ENCODE results near the gene TMEM117. TPM values are rescaled to one million over a fixed set of nuclear protein-coding genes. Genes with fewer than 3 reads are reported as not detected.
"Not testable (repeated sequence)": the region's sequence is repeated elsewhere in the genome, so short reads cannot be mapped to it uniquely, and the experiment has no call there.

Gene TMEM117
- total RNA-seq, 2 experiments from 2014 or later, result 0.50 to 0.63 TPM

DNA sequence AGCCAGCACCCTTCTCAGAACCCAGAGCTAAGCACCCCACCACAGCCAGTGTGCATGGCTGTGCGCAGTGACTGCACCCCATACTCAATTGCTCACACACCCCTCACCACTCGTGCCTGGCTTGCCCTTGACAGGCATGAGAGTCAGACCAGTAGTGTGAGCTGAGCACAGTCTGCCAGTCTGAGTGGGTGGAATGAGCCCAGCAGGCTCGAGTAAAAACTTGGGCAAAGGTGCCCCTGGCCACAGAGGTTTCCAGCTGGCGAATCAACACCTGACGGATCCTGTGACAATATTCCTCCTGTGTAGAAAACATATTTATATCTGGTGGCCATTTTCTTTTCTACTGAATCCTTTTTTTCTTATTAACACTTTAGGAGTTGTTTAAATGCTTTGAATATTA is 202.5 kb downstream of the TMEM117 start:
- CTCF ChIA-PET, result no interaction called here
- Mint-ChIP-seq H3K4me3 (no peak overlapping the region), H3K9me3 (ENCODE audit: low read depth) (no peaks in the 10 kb centered on the region), H3K4me1 (no peaks in the 10 kb centered on the region), H3K27ac (no peak overlapping the region), H3K36me3 (no peaks in the 10 kb centered on the region), H3K27me3 (no peaks in the 10 kb centered on the region)
- no peak for ATAC-seq
- DNase-seq, result no peak

- CTCF ChIA-PET, result interaction anchor here (1.1 kb wide), 1 partner anchor 15 kb away, joined by 3 read pairs; no protein-coding TSS in a partner anchor
- ATAC-seq; H3K4me3 Mint-ChIP-seq; H3K27ac Mint-ChIP-seq; H3K27me3 Mint-ChIP-seq; H3K4me1 Mint-ChIP-seq; H3K36me3 Mint-ChIP-seq; H3K9me3 Mint-ChIP-seq (ENCODE audit: low read depth); DNase-seq: not testable (repeated sequence)
Measured at GRCh38 chr12:44044491-44044890, 208.6 kb downstream of the TMEM117 start.

- H3K4me1 Mint-ChIP-seq, result no peaks in the 10 kb centered on the region
- ATAC-seq (no peak), DNase-seq (no peak)
- no peaks in the 10 kb centered on the region for H3K36me3 Mint-ChIP-seq
- H3K27me3 Mint-ChIP-seq, result no peaks in the 10 kb centered on the region
- no peak overlapping the region for H3K27ac Mint-ChIP-seq
- CTCF ChIA-PET, result no interaction called here
- H3K9me3 Mint-ChIP-seq (ENCODE audit: low read depth), result peaks cover 3% of the 10 kb centered on the region
- no peak overlapping the region for H3K4me3 Mint-ChIP-seq
Measured at GRCh38 chr12:44046732-44047417, 211.0 kb downstream of the TMEM117 start.

GRCh38 chr12:44052554-44052953 is 216.7 kb downstream of the TMEM117 start:
- Mint-ChIP-seq H3K4me1 (no peaks in the 10 kb centered on the region), H3K36me3 (no peaks in the 10 kb centered on the region), H3K27ac (no peak overlapping the region), H3K9me3 (ENCODE audit: low read depth) (no peaks in the 10 kb centered on the region), H3K27me3 (no peaks in the 10 kb centered on the region), H3K4me3 (no peak overlapping the region)
- DNase-seq (no peak), ATAC-seq (no peak)
- CTCF ChIA-PET, result no interaction called here

DNA sequence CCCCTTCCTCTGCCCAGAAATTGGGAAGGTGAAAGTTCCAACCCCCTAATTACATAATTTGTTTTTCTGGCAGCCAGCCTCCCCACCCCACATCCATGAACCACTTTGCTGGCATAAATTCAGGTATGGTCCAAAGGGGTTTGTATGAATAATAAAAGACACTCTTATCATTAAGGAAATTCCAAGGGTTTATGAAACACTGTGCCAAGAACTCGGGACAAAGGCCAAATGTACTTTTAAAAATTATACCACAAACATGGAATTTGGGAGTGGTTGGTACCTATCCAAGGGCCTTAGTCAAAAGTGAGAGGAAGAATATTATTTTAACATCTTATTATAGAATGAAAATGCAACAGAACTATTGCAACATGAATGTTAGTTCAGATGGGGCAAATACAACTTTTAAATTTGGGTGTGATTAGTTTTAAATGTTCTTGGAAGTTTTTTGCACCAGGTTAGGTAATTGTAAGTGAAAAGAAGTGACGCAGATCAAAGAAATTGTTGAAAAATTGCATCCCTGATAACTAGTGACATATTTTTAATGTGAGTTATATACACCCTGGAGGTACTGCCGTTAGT is 217.8 kb downstream of the TMEM117 start:
- Mint-ChIP-seq H3K27me3 (no peaks in the 10 kb centered on the region), H3K4me1 (no peaks in the 10 kb centered on the region), H3K36me3 (no peaks in the 10 kb centered on the region), H3K27ac (no peak overlapping the region), H3K4me3 (no peak overlapping the region), H3K9me3 (ENCODE audit: low read depth) (no peaks in the 10 kb centered on the region)
- CTCF ChIA-PET, result no interaction called here
- ATAC-seq, result no peak
- DNase-seq, result no peak

- Mint-ChIP-seq H3K4me1 (no peaks in the 10 kb centered on the region), H3K27me3 (no peaks in the 10 kb centered on the region), H3K27ac (no peak overlapping the region), H3K9me3 (ENCODE audit: low read depth) (no peaks in the 10 kb centered on the region), H3K36me3 (no peaks in the 10 kb centered on the region), H3K4me3 (no peak overlapping the region)
- CTCF ChIA-PET, result no interaction called here
- DNase-seq, result no peak
- no peak for ATAC-seq
Measured at GRCh38 chr12:44054281-44054680, 218.4 kb downstream of the TMEM117 start.

GRCh38 chr12:44058366-44058765 is 222.5 kb downstream of the TMEM117 start:
- DNase-seq (no peak), ATAC-seq (no peak)
- Mint-ChIP-seq H3K4me3 (no peak overlapping the region), H3K27ac (no peak overlapping the region), H3K4me1 (no peaks in the 10 kb centered on the region), H3K27me3 (no peaks in the 10 kb centered on the region), H3K9me3 (ENCODE audit: low read depth) (no peaks in the 10 kb centered on the region), H3K36me3 (no peaks in the 10 kb centered on the region)
- CTCF ChIA-PET, result no interaction called here

DNA sequence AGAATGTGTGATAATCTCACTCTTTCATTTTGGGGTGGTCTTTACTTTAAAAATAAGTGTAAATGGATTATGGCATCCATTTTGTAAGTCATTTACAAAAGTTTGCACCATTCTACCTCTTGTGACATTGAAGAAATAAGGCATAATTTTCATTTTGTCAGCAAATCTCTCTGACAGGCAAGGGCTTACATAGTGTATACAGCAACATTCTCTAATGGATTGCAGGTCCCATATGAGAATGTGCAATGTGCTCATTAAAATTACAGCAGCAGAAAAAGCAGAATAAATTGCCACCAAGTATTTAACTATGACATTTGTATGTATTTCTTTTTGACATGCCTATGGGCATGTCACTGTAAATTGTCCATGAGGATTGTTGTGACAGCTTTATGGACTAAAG is 223.6 kb downstream of the TMEM117 start:
- Mint-ChIP-seq H3K4me3 (no peak overlapping the region), H3K9me3 (ENCODE audit: low read depth) (no peaks in the 10 kb centered on the region), H3K4me1 (no peaks in the 10 kb centered on the region), H3K36me3 (no peaks in the 10 kb centered on the region), H3K27ac (no peak overlapping the region), H3K27me3 (no peaks in the 10 kb centered on the region)
- CTCF ChIA-PET, result interaction anchor here (1.0 kb wide), 1 partner anchor 14 kb away, joined by 3 read pairs; no protein-coding TSS in a partner anchor
- ATAC-seq, result no peak
- DNase-seq, result no peak

DNA sequence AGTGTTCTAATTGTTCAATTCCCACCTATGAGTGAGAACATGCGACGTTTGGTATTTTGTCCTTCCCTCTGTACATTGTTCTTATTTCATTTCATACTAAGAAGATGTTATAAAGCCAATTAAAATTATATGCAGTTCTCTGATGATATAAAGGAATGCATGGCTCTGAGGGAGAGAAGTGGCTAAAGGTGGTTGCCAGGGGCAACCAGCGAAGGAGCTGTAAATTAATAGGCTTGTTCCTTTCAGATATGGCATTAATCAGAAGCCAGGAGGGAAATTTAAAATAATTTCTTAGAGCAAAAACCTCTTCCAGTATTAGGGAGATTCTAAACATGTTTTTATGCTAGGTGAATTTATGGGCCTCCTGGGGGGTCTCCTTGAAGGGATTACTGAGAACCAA is 227.8 kb downstream of the TMEM117 start:
- Mint-ChIP-seq H3K4me3 (no peak overlapping the region), H3K27ac (no peak overlapping the region), H3K4me1 (no peaks in the 10 kb centered on the region), H3K9me3 (ENCODE audit: low read depth) (no peaks in the 10 kb centered on the region), H3K27me3 (no peaks in the 10 kb centered on the region), H3K36me3 (no peaks in the 10 kb centered on the region)
- ATAC-seq (no peak), DNase-seq (no peak)
- CTCF ChIA-PET, result no interaction called here

DNA sequence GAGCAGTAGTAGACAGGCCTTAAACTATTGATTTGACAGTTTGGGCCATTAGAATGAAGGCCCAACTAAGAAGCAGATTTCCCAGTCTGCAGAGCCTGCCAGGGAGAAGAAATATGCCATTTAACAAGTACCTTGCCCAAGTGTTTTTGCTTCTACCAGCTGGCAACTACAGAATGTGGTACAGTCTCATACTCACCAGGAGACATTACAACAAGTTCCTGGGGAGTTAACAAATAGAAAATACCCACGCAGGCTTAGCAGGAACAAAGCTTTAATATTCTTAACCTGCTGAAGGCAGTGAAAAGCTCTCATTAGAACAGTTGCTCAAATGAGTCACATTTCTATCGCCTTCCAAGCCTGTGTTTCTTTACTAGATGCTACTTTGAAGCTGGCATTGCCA is 241.0 kb downstream of the TMEM117 start:
- Mint-ChIP-seq H3K9me3 (ENCODE audit: low read depth) (no peaks in the 10 kb centered on the region), H3K4me3 (no peak overlapping the region), H3K36me3 (no peaks in the 10 kb centered on the region), H3K27ac (no peak overlapping the region), H3K27me3 (no peaks in the 10 kb centered on the region), H3K4me1 (no peaks in the 10 kb centered on the region)
- ATAC-seq, result no peak
- no peak for DNase-seq
- CTCF ChIA-PET, result no interaction called here

GRCh38 chr12:44077294-44077693 is 241.4 kb downstream of the TMEM117 start:
- Mint-ChIP-seq H3K4me1 (no peaks in the 10 kb centered on the region), H3K9me3 (ENCODE audit: low read depth) (no peaks in the 10 kb centered on the region), H3K4me3 (no peak overlapping the region), H3K36me3 (no peaks in the 10 kb centered on the region), H3K27ac (no peak overlapping the region), H3K27me3 (no peaks in the 10 kb centered on the region)
- no peak for ATAC-seq
- DNase-seq, result no peak
- CTCF ChIA-PET, result no interaction called here

DNA sequence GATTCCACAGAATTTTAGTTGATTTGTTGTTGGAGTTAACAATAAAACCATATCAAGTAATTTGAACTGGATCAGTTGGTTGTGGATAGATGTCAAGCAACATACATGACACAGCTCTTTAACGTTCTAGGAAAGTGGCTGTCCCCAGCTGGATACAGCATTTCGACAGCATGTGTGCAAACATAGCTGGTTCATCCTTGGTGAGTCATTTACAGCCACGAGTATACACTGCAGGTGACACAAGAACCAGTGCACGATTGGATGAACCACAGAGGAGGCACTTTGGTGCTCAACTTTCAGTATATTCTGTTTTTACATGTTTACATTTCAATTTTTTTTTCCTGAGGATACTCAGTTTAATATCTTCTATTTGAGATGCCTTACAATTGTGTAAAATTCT is 242.4 kb downstream of the TMEM117 start:
- CTCF ChIA-PET, result no interaction called here
- no peak overlapping the region for H3K4me3 Mint-ChIP-seq
- H3K4me1 Mint-ChIP-seq, result no peaks in the 10 kb centered on the region
- no peaks in the 10 kb centered on the region for H3K27me3 Mint-ChIP-seq
- no peak for ATAC-seq
- H3K36me3 Mint-ChIP-seq, result no peaks in the 10 kb centered on the region
- no peak overlapping the region for H3K27ac Mint-ChIP-seq
- H3K9me3 Mint-ChIP-seq (ENCODE audit: low read depth), result no peaks in the 10 kb centered on the region
- DNase-seq, result no peak

DNA sequence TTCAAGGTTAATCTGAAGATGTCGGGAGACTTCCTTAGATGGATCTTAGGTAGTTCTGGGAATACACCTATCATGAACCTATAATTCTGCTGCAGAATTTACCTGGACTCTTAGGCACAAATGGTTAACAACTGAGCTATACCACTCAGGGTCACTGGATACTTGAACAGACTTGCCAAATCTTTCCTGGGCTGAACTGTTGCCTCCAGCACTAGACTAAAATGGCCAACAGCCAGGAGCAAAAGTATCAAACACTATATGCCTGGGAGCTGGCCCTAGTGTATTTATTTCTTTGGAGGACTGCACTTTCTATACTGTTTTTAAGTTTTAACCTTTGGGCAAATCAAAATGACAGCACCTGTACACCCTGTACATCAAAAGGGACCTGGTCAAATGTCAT is 252.8 kb downstream of the TMEM117 start:
- no peaks in the 10 kb centered on the region for H3K36me3 Mint-ChIP-seq
- no peak overlapping the region for H3K27ac Mint-ChIP-seq
- DNase-seq, result no peak
- ATAC-seq, result no peak
- no peaks in the 10 kb centered on the region for H3K27me3 Mint-ChIP-seq
- H3K4me3 Mint-ChIP-seq, result no peak overlapping the region
- CTCF ChIA-PET, result no interaction called here
- H3K4me1 Mint-ChIP-seq, result no peaks in the 10 kb centered on the region
- no peaks in the 10 kb centered on the region for H3K9me3 Mint-ChIP-seq (ENCODE audit: low read depth)

- no peak for ATAC-seq
- H3K4me1 Mint-ChIP-seq, result no peaks in the 10 kb centered on the region
- DNase-seq, result no peak
- H3K27ac Mint-ChIP-seq, result no peak overlapping the region
- H3K36me3 Mint-ChIP-seq, result no peaks in the 10 kb centered on the region
- CTCF ChIA-PET, result no interaction called here
- no peaks in the 10 kb centered on the region for H3K27me3 Mint-ChIP-seq
- H3K4me3 Mint-ChIP-seq, result no peak overlapping the region
- no peaks in the 10 kb centered on the region for H3K9me3 Mint-ChIP-seq (ENCODE audit: low read depth)
Measured at GRCh38 chr12:44091948-44092606, 256.2 kb downstream of the TMEM117 start.

Data from activated CD8-positive, alpha-beta memory T cell treated with anti-CD3 and anti-CD28 coated beads, Interleukin-2, amount 10 ng/mL, durations not matched to agents 7 days and 5 days (primary cell).